HL-60 (cell line): ENCODE measurements around the gene TSC22D3.

ENCODE experiments used
- DNase-seq, 2 experiments: peaks; one replicate each; pipeline ENCODE4 v3.0.0-alpha.2; 2010 to 2020; ENCODE audit warnings: low read depth in 1 of 2, low spot score in 1 of 2
- H3K27ac ChIP-seq: fragments of 250-450 bp; sonication (Bioruptor Pico); replicated peaks from 2 replicates; pipeline ENCODE4 v1.5.1; 2020; ENCODE audit warnings: mild to moderate bottlenecking, moderate library complexity
- H3K27me3 ChIP-seq: fragments of 250-450 bp; sonication (Bioruptor Pico); 2 replicates; pipeline ENCODE4 v1.5.1; 2021; ENCODE audit warnings: mild to moderate bottlenecking, moderate library complexity; ENCODE audit not compliant: insufficient read depth, poor library complexity, severe bottlenecking
- H3K4me3 ChIP-seq: replicated peaks from 2 replicates; pipeline ENCODE4 v1.5.1; 2011; ENCODE audit warnings: mild to moderate bottlenecking, control low read depth, low read length; ENCODE audit not compliant: insufficient read depth
- GABPA ChIP-seq: IDR thresholded peaks from 2 replicates; pipeline ENCODE4 v1.6.1; 2012; ENCODE audit warnings: low read depth
- POLR2AphosphoS5 ChIP-seq: IDR thresholded peaks from 2 replicates; pipeline ENCODE4 v1.6.1; 2012; ENCODE audit warnings: low read depth
- SPI1 ChIP-seq: IDR thresholded peaks from 2 replicates; pipeline ENCODE4 v1.6.1; 2012; ENCODE audit warnings: low read depth, mild to moderate bottlenecking, borderline replicate concordance
- TF ChIP-seq, protein P1 (sequence below): IDR thresholded peaks from one replicate; pipeline ENCODE4 v1.5.1; 2011; ENCODE audit warnings: low read length, control low read depth, inconsistent platforms; ENCODE audit not compliant: insufficient read depth
- TF ChIP-seq, protein P2 (sequence below): IDR thresholded peaks from 2 replicates; pipeline ENCODE4 v1.6.1; 2012; ENCODE audit warnings: low read depth; ENCODE audit not compliant: insufficient replicate concordance

Gene TSC22D3

DNA sequence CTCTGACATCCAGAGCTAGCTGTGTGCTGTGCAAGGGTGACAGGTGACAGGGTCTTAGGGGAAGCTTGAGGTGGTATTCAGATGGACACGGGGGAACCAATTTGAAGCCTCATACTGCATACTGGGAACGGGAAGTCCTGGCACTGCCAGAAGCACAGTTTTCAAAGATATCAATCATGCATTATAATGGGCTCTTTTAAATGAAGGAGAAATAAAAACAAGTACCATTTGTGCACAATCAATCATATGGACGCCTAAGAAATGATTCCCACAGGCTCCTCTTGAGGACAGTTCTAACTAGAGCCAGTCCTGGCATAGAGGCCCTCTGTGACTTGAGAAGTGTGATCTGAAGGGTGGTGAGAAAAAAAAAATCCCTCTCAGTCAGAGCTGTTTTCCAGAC is 50.9 kb downstream of the TSC22D3 start:
- Histone ChIP-seq H3K27me3 (no peaks in the 10 kb centered on the region), H3K4me3 (no peak overlapping the region), H3K27ac (no peak overlapping the region)
- TF ChIP-seq GABPA (no peak), POLR2AphosphoS5 (no peak), SPI1 (no peak)
- TF ChIP-seq, protein P1, sequence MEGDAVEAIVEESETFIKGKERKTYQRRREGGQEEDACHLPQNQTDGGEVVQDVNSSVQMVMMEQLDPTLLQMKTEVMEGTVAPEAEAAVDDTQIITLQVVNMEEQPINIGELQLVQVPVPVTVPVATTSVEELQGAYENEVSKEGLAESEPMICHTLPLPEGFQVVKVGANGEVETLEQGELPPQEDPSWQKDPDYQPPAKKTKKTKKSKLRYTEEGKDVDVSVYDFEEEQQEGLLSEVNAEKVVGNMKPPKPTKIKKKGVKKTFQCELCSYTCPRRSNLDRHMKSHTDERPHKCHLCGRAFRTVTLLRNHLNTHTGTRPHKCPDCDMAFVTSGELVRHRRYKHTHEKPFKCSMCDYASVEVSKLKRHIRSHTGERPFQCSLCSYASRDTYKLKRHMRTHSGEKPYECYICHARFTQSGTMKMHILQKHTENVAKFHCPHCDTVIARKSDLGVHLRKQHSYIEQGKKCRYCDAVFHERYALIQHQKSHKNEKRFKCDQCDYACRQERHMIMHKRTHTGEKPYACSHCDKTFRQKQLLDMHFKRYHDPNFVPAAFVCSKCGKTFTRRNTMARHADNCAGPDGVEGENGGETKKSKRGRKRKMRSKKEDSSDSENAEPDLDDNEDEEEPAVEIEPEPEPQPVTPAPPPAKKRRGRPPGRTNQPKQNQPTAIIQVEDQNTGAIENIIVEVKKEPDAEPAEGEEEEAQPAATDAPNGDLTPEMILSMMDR = no peak
- TF ChIP-seq, protein P2, sequence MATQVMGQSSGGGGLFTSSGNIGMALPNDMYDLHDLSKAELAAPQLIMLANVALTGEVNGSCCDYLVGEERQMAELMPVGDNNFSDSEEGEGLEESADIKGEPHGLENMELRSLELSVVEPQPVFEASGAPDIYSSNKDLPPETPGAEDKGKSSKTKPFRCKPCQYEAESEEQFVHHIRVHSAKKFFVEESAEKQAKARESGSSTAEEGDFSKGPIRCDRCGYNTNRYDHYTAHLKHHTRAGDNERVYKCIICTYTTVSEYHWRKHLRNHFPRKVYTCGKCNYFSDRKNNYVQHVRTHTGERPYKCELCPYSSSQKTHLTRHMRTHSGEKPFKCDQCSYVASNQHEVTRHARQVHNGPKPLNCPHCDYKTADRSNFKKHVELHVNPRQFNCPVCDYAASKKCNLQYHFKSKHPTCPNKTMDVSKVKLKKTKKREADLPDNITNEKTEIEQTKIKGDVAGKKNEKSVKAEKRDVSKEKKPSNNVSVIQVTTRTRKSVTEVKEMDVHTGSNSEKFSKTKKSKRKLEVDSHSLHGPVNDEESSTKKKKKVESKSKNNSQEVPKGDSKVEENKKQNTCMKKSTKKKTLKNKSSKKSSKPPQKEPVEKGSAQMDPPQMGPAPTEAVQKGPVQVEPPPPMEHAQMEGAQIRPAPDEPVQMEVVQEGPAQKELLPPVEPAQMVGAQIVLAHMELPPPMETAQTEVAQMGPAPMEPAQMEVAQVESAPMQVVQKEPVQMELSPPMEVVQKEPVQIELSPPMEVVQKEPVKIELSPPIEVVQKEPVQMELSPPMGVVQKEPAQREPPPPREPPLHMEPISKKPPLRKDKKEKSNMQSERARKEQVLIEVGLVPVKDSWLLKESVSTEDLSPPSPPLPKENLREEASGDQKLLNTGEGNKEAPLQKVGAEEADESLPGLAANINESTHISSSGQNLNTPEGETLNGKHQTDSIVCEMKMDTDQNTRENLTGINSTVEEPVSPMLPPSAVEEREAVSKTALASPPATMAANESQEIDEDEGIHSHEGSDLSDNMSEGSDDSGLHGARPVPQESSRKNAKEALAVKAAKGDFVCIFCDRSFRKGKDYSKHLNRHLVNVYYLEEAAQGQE = no peak
- no peak for DNase-seq

DNA sequence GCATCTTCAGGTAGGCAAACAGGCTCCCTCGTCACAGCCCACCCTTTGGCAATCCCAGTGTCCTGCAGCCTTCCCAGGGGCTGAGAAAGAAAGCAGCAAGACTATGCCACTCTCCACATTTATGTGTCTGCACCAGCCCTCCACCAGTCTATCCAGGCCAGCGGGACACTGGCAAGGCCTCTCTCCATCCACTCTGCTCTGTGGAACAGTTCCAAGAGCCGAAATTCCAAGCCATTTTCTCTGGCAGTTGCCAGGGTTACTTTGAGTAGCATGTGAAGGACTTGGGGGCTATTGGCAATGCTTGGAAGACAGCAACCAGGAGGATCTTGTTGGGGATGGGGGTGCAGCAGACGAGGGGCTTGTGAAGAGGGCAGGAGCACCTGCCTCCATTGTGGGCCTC is 52.1 kb downstream of the TSC22D3 start:
- no peak overlapping the region for H3K4me3 ChIP-seq
- no peak overlapping the region for H3K27ac ChIP-seq
- no peak for DNase-seq
- no peaks in the 10 kb centered on the region for H3K27me3 ChIP-seq
- TF ChIP-seq POLR2AphosphoS5 (no peak), SPI1 (no peak), GABPA (no peak)
- TF ChIP-seq, protein P1 = no peak
- TF ChIP-seq, protein P2 = no peak

DNA sequence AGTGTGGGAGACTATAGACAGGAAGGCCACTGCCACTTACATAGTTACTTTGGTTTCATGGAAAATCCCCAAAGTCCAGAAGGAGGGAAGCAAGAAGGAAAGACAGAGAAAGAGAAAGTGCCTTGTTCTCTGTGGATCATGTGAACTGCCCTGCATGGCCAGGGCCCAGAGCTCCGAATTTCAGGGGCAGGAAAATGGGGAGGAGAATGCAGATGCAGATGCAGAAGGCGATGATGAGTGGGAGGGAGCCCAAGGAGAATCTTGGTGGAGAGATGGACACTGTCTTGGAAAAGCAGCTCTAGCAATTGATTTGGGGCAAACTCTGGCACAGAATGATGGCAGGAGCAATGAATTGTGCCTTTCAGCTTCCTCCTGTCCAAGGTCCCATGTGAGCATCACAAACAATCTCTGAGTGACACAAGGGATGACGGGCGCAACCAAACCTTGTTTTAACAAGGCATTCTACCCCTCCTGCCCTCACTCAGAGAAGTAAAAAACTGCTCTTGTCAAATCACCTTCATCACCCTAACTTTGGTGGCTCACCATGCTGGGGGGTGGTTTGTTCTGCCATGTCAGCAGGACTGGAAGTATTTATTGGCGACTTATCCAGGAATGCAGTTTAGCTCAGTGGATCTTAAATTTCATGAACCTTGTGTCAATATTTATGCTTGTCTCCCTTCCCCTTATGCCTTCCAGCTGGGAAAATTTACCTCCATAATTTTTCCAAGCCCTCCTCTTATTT is 53.5 kb downstream of the TSC22D3 start:
- TF ChIP-seq, protein P1 = no peak
- TF ChIP-seq, protein P2 = no peak
- TF ChIP-seq SPI1 (no peak), POLR2AphosphoS5 (no peak), GABPA (no peak)
- H3K4me3 ChIP-seq = no peak overlapping the region

More for the DNA sequence above, 53.5 kb downstream of the TSC22D3 start:
- H3K27me3 ChIP-seq = no peaks in the 10 kb centered on the region
- DNase-seq = no peak
- no peak overlapping the region for H3K27ac ChIP-seq
